GM23248 (cell line): Measurements from ENCODE around the gene RRP1.

Experiments
- EZH2 ChIP-seq: fragments of 200-600 bp; sonication (generic); IDR thresholded peaks from 2 replicates; pipeline ENCODE4 v1.6.1; 2018; ENCODE audit warnings: antibody characterized with exemption, mild to moderate bottlenecking; ENCODE audit not compliant: insufficient read depth, poor library complexity, severe bottlenecking
- EZH2phosphoT487 ChIP-seq: fragments of 200-600 bp; sonication (generic); IDR thresholded peaks from 2 replicates; pipeline ENCODE4 v1.6.1; 2018; ENCODE audit warnings: antibody characterized with exemption, moderate library complexity, mild to moderate bottlenecking, low read depth; ENCODE audit not compliant: insufficient read depth

DNA sequence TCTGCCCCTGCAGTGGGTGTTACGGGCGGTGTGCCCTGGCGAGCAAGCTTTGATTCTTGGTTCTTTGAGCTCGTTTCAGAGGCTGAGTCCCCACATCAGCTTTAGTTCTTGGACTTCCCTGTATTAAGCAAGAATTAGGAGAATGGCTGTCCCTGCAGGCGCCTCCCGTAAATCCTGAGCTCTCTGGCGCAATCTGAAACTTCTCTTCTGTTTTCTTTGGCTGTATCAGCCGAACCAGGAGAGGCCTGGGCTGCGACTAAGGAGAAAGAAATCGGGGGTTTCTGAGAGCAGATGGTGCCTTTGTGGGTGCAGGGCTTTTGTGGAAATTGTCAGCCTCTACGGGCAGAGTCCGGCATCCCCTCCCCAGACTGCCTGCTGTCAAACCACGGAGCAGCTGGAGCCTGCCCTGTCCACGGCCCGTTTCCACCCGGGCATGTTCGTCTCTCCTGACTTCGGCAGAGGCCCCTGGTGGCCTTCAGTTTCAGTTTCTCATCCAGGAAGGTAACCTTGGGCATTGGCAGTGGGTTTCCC, 31.2 kb upstream of the RRP1 start:
- TF ChIP-seq EZH2 (no peak), EZH2phosphoT487 (no peak)
